SK-N-SH treated with all-trans-retinoic acid at 6 μM for 48 hours (cell line): ENCODE results near the gene RBP5.

Experiments used
- RARB ChIP-seq: fragments of 250-450 bp; sonication (Bioruptor Pico); IDR thresholded peaks from 2 replicates; pipeline ENCODE4 v1.8.0; 2021; ENCODE audit warnings: mild to moderate bottlenecking, moderate library complexity
- ZNF70 ChIP-seq: fragments of 450-650 bp; formaldehyde crosslinking; IDR thresholded peaks from 2 replicates; pipeline ENCODE4 v1.5.0; 2020; ENCODE audit warnings: mild to moderate bottlenecking, moderate library complexity
- TF ChIP-seq, protein P1 (sequence below): fragments of 250-450 bp; sonication (Bioruptor Pico); IDR thresholded peaks from 2 replicates; pipeline ENCODE4 v1.8.0; 2020; ENCODE audit warnings: mild to moderate bottlenecking, moderate library complexity, borderline replicate concordance

DNA sequence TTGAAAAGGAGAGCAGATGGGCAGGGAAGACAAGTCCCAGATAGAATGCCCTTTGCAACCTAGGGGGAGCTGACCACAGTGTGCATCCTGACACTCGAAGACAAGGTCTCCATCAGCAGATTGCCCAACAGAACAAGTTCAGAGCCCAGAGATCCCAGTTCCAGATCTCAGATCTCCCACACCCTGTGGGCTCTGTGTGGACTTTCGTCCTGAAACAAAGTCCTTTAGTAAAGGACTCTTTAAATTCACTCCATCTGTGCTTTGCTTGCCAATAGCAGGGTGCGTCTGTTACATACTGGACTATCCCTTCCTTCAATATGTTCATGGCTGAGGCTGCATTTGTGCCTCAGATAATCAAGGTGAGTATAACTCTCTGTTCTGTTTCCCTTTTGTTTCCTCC, 11.0 kb downstream of the RBP5 start:
- TF ChIP-seq, protein P1, sequence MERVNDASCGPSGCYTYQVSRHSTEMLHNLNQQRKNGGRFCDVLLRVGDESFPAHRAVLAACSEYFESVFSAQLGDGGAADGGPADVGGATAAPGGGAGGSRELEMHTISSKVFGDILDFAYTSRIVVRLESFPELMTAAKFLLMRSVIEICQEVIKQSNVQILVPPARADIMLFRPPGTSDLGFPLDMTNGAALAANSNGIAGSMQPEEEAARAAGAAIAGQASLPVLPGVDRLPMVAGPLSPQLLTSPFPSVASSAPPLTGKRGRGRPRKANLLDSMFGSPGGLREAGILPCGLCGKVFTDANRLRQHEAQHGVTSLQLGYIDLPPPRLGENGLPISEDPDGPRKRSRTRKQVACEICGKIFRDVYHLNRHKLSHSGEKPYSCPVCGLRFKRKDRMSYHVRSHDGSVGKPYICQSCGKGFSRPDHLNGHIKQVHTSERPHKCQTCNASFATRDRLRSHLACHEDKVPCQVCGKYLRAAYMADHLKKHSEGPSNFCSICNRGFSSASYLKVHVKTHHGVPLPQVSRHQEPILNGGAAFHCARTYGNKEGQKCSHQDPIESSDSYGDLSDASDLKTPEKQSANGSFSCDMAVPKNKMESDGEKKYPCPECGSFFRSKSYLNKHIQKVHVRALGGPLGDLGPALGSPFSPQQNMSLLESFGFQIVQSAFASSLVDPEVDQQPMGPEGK (CRISPR knock-in tag): no peak
- TF ChIP-seq ZNF70 (CRISPR knock-in tag) (no peak), RARB (CRISPR knock-in tag) (no peak)
